Astrocyte (in vitro differentiated cells and primary cell): Measurements from ENCODE around the gene CHKA.

Experiments used
- CTCF ChIP-seq: IDR thresholded peaks from 2 replicates; pipeline ENCODE4 v1.5.1; 2011; ENCODE audit warnings: low read depth, mild to moderate bottlenecking, inconsistent platforms, low read length, moderate library complexity; ENCODE audit not compliant: insufficient read depth
- EZH2 ChIP-seq: IDR thresholded peaks from 2 replicates; pipeline ENCODE4 v1.6.1; 2012; ENCODE audit warnings: mild to moderate bottlenecking, low read length, inconsistent platforms; ENCODE audit not compliant: insufficient read depth

GRCh38 chr11:68067991-68068390 lies 53.2 kb downstream of the CHKA start:
- TF ChIP-seq CTCF (no peak), EZH2 (no peak)
